T-helper 9 cell (primary cell): ENCODE results near the gene TBX3.
"Not testable (repeated sequence)": the region's sequence is repeated elsewhere in the genome, so short reads cannot be mapped to it uniquely, and the experiment has no call there.

ENCODE experiments used
- DNase-seq: peaks from one replicate; pipeline ENCODE4 v3.0.0-alpha.2; 2020
- total RNA-seq, 2 donors: gene quantifications; one replicate each; lab custom pipeline; 2026; lab: John Stamatoyannopoulos, UW

Gene TBX3
- 0 to 0.35 reads per million in 2 donors for total RNA-seq

DNA sequence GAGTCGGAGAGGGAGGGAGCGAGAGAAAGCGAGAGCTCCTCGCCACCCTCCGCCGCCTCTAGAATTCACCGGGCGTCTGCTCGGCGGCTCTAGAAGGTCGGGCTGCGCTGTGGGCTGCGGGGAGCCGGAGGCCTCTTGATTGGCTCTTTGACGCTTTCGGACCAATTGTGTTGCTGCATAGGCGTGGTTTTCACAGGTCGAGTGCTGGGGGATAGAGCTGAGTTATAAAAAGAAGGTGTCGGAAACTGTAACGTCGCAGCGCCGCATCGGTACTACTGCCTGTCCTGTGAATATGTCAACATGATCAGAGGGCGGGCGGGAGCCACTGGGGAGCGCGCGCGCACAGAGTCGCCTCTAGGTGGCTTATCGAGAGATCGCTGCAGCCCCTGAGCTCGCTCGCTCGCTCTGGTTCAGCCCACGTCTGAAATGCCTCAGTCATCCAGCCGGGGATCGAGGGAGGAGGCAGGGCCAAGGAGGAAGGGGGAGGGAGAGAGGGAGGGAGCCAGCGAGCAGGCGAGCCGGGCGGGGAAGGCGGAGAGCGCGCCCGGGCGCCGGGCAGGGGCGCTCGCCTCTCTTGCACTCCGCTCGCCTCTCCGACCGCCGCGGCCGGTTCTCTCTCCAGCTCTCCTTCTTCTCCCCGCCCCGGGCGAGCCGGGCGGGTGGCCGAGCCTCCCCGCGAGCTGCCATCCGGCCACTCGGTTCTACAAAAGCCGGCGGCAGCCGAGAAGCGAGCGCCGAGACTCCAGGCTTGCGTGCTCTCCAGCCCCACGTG is at the start of gene TBX3:
Gene TBX3 (minus strand): TSS at position 78 of the 772 bp plus-strand sequence. CDS start 975 bp downstream, outside the sequence.
- DNase-seq, result no peak

GRCh38 chr12:114732426-114733030 is 48.6 kb upstream of the TBX3 start:
- no peak for DNase-seq

- DNase-seq, result no peak
Measured at GRCh38 chr12:114729731-114730130, 45.8 kb upstream of the TBX3 start.

- no peak for DNase-seq
Measured at GRCh38 chr12:114726092-114726710, 42.2 kb upstream of the TBX3 start.

GRCh38 chr12:114722176-114722575 is 38.2 kb upstream of the TBX3 start:
- DNase-seq, result not testable (repeated sequence)

- no peak for DNase-seq
Measured at GRCh38 chr12:114721266-114721665, 37.3 kb upstream of the TBX3 start.

- DNase-seq, result no peak
Measured at GRCh38 chr12:114713466-114714215, 29.7 kb upstream of the TBX3 start.

GRCh38 chr12:114711689-114712152 is 27.7 kb upstream of the TBX3 start:
- DNase-seq, result no peak

DNA sequence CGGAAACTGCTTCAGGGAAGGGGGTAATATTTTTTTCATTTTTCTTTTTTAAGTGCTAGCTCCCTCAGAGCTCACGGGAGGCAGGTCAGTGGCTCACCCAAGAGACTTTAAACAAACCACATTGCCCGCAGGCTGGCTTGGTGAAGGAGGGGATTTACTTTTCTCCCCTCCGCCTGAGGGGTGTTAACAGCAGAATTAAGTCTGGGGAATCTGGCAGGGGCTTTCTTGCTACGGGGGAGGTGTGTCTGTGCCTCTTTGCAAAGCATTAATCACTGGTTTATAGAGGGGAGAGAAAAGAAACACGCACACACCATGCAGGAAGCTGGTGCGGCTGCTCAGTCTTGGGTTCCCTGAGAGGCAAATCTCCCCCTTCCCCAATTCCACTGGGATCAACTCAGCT is 26.2 kb upstream of the TBX3 start:
- DNase-seq, result no peak

GRCh38 chr12:114709112-114709511 is 25.1 kb upstream of the TBX3 start:
- no peak for DNase-seq

- DNase-seq, result not testable (repeated sequence)
Measured at GRCh38 chr12:114708598-114708997, 24.6 kb upstream of the TBX3 start.

DNA sequence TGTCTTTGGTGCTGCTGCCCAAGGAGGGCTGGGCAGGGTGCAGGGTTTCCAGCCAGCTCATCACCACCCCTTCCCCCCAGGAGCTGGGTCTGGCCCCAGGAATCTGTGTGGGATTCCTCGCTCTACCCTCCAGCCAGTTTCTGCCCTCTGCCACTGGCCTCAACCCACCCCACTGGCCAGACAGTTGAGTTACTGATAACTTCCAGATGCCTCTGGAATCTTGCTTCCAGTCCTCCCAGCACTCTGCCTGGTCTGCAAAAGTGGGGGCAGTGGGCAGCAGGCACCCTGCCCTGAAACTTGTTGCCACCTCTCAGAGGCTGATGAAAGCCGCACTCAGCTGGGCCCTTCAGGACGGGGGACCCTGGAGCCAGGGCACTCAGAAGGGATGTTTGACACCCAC is 20.1 kb upstream of the TBX3 start:
- DNase-seq, result no peak

DNA sequence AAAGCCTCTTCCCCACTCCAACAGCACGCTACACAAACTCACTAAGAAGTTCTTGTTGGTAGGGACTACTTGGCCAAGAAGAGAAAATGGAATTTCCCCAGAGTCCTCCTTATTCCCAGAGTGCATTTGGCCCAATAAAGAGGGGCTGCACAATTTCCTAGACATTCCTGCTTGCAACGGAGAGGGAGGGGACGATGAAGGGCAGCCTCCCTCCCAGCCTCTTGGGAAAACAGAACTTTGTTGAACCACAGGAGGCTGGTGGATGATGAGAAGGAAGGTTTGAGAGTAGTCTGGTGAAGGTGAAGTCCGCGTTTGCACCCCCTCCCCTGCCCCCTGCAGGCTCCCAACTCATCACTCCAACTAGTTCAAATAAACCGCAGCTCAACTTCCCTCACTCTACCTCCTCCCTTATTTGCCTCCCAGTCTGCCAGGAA is 19.1 kb upstream of the TBX3 start:
- no peak for DNase-seq

GRCh38 chr12:114702462-114702861 is 18.5 kb upstream of the TBX3 start:
- DNase-seq, result no peak

- no peak for DNase-seq
Measured at GRCh38 chr12:114701553-114701952, 17.6 kb upstream of the TBX3 start.

GRCh38 chr12:114701104-114701414 is 17.1 kb upstream of the TBX3 start:
- DNase-seq, result no peak

- DNase-seq, result no peak
Measured at GRCh38 chr12:114700392-114701103, 16.6 kb upstream of the TBX3 start.

DNA sequence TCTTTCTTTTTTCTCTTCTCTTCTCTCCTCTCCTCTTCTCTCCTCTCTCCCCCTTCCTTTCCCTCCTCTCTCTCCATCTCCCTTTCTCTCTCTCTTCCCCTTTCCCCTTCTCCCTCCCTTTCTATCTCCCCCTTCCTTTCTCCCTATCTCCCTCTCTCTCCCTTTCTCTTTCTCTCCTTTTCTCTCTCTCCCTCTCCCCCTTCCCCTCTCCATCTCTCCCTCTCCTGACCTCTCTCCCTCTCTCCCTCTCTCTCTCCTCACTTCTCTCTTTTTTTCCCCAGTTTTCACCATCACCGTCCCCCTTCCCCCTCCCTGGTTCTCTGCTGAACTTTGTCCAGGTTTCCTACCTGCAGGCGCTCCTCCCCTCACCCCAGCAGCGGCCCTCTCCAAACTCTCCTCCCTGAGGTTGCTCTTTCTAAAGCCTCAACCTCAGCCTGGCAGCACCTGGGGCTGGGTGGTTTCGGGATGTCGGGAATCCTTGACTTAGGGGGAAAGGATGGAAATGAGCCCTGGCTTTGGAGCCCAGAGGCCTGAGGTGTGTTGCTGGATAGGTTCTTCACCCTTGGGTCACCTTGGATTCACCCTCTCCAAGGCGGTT is 14.7 kb upstream of the TBX3 start:
- no peak for DNase-seq

DNA sequence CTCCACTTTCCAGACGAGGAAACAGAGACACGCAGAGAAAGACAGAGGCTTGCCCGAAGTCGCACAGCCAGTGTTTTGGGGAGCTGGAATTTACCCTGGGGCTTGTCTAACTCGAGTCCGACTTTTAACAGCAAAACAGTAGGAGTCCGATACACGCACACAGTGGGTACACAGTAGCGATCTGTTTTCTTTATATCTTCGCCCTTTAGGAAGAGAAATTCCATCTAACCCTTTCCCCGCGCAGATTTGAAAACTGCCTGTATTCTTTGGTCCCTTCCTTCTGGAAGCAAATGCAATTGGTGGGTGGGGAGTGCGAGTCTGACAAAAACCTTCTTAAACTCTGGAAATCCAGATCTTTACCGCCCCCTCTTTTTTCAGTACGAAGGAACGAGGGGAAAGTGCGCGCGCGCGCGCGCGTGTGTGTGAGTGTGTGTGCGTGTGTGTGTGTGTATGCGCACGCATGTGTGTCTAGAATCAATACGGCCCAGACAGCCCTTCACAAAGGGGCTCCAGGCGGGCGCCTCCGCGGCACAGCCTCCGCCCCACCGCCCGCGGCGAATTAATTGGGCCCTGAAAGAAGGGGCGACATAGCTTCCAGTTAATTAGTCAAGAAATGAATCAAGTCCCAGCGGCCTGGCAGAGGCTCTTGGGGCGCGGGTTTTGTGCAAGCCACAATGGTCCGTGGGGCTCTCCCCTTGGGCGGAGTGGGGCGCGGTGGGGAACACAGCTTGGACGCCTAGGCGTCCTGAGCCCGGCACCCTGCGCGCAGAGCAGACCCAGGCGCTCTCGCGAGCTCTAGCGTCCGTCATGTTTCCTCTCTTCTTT is 14.0 kb upstream of the TBX3 start:
- no peak for DNase-seq

DNA sequence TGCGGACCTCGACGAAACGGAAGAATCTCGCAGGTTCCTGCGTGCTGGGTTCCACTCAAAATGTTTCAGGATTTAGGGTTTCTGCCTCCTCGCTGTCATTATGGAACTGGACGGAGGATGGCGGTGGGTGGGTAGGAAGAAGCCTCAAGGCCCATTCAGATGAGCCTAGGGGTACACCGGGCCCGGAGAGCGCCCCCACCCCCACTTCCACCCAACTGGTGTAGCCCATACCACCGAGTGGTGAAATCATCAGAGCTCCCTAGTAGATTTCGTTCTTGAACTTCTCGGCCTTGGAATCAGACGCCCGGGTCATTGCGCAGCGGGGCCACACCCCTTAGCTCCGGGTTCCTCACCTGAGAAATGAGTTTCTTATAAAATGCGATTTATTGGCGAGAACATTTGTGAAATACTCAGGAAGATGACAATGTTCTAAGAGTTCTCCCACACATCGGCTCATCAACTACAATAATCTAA is 13.3 kb upstream of the TBX3 start:
- DNase-seq, result no peak
